GOT3 (cell line): ENCODE measurements around the gene NOL11.
"Not testable (repeated sequence)": the region's sequence is repeated elsewhere in the genome, so short reads cannot be mapped to it uniquely, and the experiment has no call there.

Experiments
- DNase-seq: peaks from one replicate; lab custom pipeline; 2025; ENCODE audit warnings: mixed read lengths; lab: John Stamatoyannopoulos, UW

Gene NOL11

GRCh38 chr17:67754001-67754400 is 36.3 kb downstream of the NOL11 start:
- DNase-seq, result no peak

- DNase-seq, result not testable (repeated sequence)
Measured at GRCh38 chr17:67754686-67755085, 37.0 kb downstream of the NOL11 start.

- not testable (repeated sequence) for DNase-seq
Measured at GRCh38 chr17:67756766-67757165, 39.0 kb downstream of the NOL11 start.

GRCh38 chr17:67759355-67760171 is 41.8 kb downstream of the NOL11 start:
- DNase-seq, result no peak

- no peak for DNase-seq
Measured at GRCh38 chr17:67765623-67766022, 47.9 kb downstream of the NOL11 start.

- no peak for DNase-seq
Measured at GRCh38 chr17:67769231-67769630, 51.5 kb downstream of the NOL11 start.

GRCh38 chr17:67770539-67770938 is 52.8 kb downstream of the NOL11 start:
- no peak for DNase-seq

- DNase-seq, result no peak
Measured at GRCh38 chr17:67772679-67773078, 54.9 kb downstream of the NOL11 start.

GRCh38 chr17:67773246-67773645 is 55.5 kb downstream of the NOL11 start:
- no peak for DNase-seq

- DNase-seq, result no peak
Measured at GRCh38 chr17:67779098-67779672, 61.4 kb downstream of the NOL11 start.

GRCh38 chr17:67784364-67785121 is 66.8 kb downstream of the NOL11 start:
- DNase-seq, result no peak

- no peak for DNase-seq
Measured at GRCh38 chr17:67785122-67785477, 67.4 kb downstream of the NOL11 start.

- DNase-seq, result no peak
Measured at GRCh38 chr17:67785504-67785903, 67.8 kb downstream of the NOL11 start.
